HG02588 (cell line): ENCODE measurements around the gene FAM200A.
A peak's percentile ranks its signal among the peaks of the same experiment; 100 is the strongest.
"Not testable (repeated sequence)": the region's sequence is repeated elsewhere in the genome, so short reads cannot be mapped to it uniquely, and the experiment has no call there.

Experiments
- ATAC-seq: cut with Tn5 transposase; IDR thresholded peaks from one replicate; pipeline ENCODE4 v1.9.1; 2021; ENCODE audit warnings: mild to moderate bottlenecking, moderate library complexity; ENCODE audit not compliant: unreplicated experiment

The FAM200A gene

DNA sequence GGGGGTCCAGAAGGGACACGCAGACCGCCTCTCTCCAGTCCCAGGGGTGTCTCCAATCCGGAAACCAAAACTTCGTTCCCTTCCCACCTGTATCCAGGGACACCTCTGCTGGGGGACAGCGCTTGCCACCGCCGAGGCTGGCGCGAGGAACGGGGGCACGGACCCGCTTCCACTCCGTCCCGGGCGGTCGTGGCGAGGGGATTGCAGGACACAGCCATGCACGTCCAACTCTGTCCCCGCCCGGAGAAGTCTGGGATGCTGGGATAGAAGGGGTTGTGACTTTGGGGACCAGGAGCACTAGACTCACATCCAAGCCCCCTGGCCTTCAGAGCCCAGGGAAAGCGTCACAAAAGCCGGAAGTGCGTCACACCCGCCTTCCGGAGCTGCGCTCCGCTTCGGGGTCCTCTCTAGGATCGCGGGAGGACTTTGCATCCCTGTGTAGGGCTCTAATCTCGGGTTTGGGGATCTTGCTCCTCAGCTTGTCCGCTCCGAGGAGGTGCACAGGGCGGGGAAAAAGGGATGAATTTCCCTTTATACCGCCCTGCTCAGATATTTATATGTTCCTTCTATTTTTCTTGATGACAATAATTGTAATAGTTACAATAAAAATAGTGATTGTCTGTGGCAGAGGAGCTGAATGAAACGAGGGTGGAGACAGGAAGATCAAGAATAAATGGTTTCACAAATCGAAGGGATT is at the start of gene FAM200A:
Gene FAM200A (minus strand): TSS at position 348 of the 697 bp plus-strand sequence. CDS start 3,707 bp downstream, outside the sequence.
- peak; percentile 98 for ATAC-seq

DNA sequence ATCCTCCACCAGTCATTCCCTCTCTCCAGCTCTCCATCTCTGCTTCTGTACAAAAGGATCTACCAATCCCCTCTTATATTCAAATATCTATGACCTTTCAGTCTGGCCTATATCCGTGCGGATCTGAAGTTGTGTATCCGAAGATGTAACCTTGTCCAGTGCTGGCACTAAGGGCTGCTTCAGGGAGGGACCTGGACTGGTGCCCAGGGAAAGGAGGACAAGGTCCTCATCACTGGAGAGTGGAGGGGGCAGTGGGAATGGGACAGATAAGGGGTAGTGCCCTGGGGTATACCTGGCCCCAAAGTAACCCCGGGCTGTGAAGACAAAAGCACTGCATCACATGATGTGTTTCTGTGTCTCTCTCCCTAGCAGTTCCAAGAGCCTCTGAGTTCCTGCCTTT is 47.9 kb upstream of the FAM200A start:
- no peak for ATAC-seq

DNA sequence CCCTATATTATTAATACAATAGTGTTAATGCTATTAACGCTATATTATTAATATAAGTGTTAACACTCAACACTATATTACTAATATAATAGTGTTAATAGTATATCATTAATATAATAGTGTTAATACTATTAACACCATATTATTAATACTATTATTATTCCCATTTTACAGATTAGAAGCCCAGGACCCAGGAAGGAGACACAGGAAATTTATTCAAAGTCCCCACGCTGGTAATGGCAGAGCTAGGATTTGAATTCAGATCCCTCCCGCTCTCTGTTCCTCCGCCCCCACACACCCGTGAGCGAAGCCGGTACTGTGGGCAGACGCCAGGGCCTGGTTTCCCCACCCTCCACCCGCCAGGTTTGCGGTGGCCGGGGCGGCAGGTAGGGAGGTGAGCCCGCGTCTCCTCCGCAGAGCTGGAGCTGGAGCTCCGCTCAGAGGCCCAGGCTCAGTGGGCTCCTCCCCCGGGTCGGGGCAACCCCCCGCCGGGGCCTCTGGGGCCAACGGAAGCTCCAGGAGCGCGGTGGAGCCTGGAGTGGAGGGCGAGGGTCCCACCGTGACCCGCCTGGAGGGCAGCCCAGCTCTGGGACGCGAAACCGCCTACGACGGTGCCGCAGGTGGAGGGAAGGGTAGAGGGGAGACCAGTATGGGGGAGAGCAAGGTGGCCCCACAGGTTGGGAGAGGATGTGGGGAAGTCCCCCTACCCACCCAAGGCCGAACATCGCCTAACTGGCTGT is 46.0 kb upstream of the FAM200A start, which contains the start of gene TMEM225B:
Gene TMEM225B (plus strand): TSS at position 506 of the 740 bp plus-strand sequence. CDS start 6,122 bp downstream, outside the sequence.
- ATAC-seq, result no peak

GRCh38 chr7:99596408-99596955 is 44.6 kb upstream of the FAM200A start:
- ATAC-seq, result no peak

DNA sequence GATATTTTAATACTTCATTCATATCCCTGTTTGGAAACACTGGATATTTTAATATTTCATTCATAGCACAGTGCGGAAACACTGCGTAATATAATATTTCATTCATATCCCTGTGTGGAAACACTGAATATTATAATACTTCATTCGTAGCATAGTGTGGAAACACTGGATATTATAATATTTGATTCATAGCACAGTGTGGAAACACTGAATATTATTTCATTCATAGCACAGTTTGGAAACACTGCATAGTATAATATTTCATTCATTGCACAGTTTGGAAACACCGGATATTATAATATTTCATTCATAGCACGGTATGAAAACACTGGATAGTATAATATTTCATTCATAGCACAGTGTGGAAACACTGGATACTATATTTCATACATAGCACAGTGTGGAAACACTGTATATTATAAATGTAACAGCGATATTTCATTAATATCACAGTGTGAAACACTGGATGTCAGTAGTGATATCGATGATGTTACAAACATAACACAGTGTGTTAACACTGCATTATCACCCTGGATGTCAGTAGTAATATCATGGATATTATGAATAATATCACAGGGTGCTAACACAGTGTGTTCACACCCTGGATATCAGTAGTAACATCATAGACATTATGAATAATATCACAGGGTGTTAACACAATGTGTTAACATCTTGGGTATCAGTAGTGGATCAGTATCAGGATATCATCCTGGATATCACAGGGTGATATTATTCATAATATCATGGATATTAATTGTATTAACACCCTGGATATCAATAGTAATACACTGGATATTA is 43.2 kb upstream of the FAM200A start:
- ATAC-seq, result no peak

DNA sequence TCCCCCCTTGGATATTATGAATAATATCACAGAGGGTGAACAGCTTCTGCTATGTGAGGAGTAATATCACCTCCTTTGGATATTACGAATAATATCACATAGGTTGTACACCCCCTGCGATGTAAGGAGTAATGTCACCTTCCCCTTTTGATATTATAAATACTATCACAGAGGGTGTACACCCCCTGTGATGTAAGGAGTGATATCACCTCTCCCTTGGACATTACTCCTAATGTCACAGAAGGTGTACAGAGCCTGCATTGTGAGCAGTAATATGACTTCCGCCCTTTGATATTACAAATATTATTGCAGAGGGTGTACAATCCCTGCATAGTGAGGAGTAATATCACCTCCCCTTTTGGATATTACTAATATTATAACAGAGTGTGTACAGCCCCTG is 37.0 kb upstream of the FAM200A start:
- ATAC-seq, result no peak

- not testable (repeated sequence) for ATAC-seq
These were observed 28.9 kb upstream of the FAM200A start for GRCh38 chr7:99580778-99581332.

GRCh38 chr7:99579956-99580777 is 28.3 kb upstream of the FAM200A start:
- ATAC-seq, result no peak

DNA sequence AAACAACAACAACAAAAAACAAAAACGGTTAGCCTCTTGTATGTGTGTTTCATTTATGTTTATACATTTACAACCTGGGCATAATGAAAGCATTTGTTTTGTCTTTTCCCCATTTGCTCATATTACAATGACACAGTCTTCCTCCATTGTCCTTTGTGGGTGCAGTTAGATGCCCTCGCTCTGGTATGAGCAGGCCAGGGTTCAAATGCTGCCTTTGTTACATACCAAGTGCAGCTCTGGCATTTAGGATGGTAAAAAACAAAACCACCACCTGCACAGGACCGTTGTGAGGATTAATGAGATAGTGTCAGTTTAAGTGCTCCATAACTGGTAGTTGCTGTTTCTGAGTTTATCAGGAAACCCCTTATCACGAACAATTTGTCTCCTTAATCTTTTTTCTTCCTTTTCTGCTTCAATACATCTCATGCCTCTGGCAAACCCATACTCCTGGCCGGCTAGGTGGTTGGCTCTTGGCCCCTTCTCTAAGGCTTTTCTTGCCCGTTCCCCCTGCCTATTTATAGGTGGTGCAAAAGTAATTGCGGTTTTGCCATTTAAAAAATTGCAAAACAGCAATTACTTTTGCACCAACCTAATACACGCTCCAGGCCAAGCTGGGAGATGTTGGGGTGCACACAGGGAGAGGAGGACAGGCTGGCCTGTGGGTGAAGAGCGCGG is 27.5 kb upstream of the FAM200A start:
- ATAC-seq, result no peak

- no peak for ATAC-seq
These were observed 24.3 kb upstream of the FAM200A start for GRCh38 chr7:99576251-99576650.

GRCh38 chr7:99573257-99573656 is 21.3 kb upstream of the FAM200A start:
- no peak for ATAC-seq

DNA sequence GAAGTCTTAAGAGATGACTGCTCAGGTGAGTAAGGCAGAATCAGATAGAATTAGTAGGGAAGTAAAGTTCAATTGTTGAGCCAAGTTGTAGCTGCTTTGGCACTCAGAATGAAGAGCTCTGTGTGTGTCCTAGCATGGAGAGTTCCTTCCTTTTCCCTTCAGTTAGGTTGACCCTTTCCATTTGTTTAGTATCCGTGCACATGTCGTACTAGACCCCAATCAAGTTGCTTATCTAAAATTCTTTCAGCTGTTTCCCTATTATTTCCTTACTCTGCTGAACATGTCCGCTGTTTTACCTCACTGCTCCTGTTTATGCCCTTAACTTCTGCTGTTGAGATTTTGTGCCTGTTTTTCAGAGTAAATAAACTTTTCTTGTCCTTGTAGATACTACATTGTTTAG is 19.9 kb upstream of the FAM200A start:
- no peak for ATAC-seq

- ATAC-seq, result not testable (repeated sequence)
These were observed 16.9 kb upstream of the FAM200A start for GRCh38 chr7:99568770-99569169.

DNA sequence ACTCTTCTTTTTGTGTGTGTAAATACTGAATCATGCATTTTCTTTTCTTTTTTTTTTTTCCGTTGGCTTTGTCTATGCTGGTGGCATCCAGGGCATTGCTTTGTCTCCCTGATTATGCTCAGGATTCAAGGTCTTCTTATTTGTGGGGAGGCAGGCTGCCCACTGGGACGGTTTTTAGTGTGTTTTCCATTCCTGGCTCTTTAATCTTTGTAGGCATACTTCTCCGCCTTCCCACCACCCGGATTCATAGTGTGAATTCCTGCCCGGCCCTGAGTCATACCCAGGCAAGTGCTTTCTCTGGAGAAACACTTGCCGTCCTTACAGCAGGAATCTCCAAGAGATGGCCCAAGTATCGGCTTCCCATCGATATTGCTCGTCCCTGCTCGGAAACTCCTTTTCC is 11.7 kb upstream of the FAM200A start:
- ATAC-seq, result no peak

- ATAC-seq, result no peak
These were observed 10.9 kb upstream of the FAM200A start for GRCh38 chr7:99562832-99563231.

- no peak for ATAC-seq
These were observed 10.3 kb upstream of the FAM200A start for GRCh38 chr7:99562114-99562784.

DNA sequence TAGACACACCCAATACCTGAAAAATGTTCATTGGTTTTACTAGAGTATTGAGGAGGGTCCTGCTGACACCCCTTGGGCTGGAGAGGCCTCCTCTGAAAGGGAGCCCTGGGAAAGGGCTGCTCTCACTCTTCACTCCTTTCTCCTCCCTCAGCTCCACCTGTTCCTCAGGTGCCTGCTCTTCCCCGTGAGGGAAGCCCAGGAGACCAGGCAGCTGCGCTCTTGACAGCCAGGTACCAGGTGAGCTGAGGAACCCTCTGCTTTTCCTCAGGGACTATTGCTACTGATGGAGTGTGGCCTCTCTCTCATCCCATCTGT is 9.8 kb upstream of the FAM200A start:
- no peak for ATAC-seq

DNA sequence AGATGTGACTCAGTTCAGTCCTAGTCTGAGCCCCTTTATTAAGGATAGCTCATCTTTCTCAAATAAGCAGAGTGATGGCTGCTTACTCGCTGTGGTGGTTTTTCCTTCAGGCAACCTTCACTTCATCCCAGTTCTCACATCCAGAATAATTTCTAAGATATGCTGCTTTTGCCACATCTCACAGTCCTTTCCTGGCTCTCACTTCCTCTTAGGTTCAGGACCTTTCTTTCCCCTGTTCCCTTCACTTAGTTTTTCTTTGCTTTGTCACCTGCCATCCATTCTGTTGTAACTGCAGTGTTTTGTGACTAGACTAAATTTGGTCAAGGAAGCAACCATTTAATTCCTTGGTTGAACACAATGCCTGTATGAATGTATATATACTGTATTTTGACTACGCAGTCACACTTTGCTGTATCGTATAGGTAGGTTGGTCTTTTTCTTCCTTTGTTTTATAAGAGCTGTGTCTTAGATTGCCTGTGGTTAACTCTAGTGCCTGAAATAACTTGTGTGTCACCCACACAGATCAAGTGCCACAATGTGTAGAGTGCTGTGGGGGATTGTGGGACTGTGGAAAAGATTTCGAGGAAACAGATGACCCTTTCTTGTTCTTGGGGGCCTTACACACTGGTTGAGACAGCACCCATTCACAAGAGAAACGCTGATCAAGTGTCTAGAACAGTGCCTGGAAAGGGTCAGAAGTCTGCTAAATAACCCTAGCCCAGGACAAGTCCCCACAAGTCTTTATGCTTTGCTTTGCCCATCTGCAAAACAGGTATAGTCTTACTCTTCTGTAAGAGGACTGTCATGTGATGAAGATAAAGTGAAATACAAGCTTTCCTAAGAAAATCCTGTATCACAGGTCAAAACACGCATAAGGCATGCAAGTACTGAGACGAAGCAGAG is 9.2 kb upstream of the FAM200A start:
- ATAC-seq, result no peak
